ENCODE results near the gene DUOXA1.

- TF ChIP-seq CTCF (conservative IDR thresholded peaks at IDR 0.05) (no peak), ZFX (IDR thresholded peaks at IDR 0.05) (no peak)
These were observed 27.9 kb downstream of the DUOXA1 start for GRCh38 chr15:45101749-45102148.

All from C4-2B (cell line).